ENCODE data around the gene PAXIP1. TPM values are rescaled to one million over a fixed set of nuclear protein-coding genes. Genes with fewer than 3 reads are reported as not detected.

PAXIP1 gene
- total RNA-seq, 2 donors from 2014 or later: 11.2 to 20.4 TPM

- intact Hi-C loops (cut with DNase I): no loop called here
- no peak overlapping the region for H3K9ac ChIP-seq (ENCODE audit: low read depth in 2 of 2, low read length in 2 of 2)
- TF ChIP-seq CTCF (IDR thresholded peaks at IDR 0.05): no peak
- no peak for DNase-seq
- no peaks in the 10 kb centered on the region for H3K36me3 ChIP-seq
- no peak overlapping the region for H3K27ac ChIP-seq
- H3K9me3 ChIP-seq: no peaks in the 10 kb centered on the region
- H3K4me3 ChIP-seq: no peak overlapping the region
- no peaks in the 10 kb centered on the region for H3K4me1 ChIP-seq
- H3K27me3 ChIP-seq: no peaks in the 10 kb centered on the region
Measured at GRCh38 chr7:154994996-154995395, 7.9 kb downstream of the PAXIP1 start.

- H3K4me3 ChIP-seq: no peak overlapping the region
- no peaks in the 10 kb centered on the region for H3K4me1 ChIP-seq
- TF ChIP-seq CTCF (IDR thresholded peaks at IDR 0.05): no peak
- H3K27ac ChIP-seq: no peak overlapping the region
- no peaks in the 10 kb centered on the region for H3K9me3 ChIP-seq
- no peak for DNase-seq
- intact Hi-C loops (cut with DNase I): no loop called here
- no peaks in the 10 kb centered on the region for H3K36me3 ChIP-seq
- H3K9ac ChIP-seq (ENCODE audit: low read depth in 2 of 2, low read length in 2 of 2): peak overlapping the region in 1 of 2 donors; percentile 12
- H3K27me3 ChIP-seq: no peaks in the 10 kb centered on the region
Measured at GRCh38 chr7:154990964-154991540, 11.9 kb downstream of the PAXIP1 start.

- TF ChIP-seq CTCF (IDR thresholded peaks at IDR 0.05): no peak
- no peak overlapping the region for H3K9ac ChIP-seq (ENCODE audit: low read depth in 2 of 2, low read length in 2 of 2)
- H3K27me3 ChIP-seq: no peaks in the 10 kb centered on the region
Measured at GRCh38 chr7:154987571-154987970, 15.4 kb downstream of the PAXIP1 start.

GRCh38 chr7:154986200-154986945, 16.6 kb downstream of the PAXIP1 start:
- Histone ChIP-seq H3K27me3 (no peaks in the 10 kb centered on the region), H3K36me3 (no peaks in the 10 kb centered on the region), H3K27ac (no peak overlapping the region), H3K4me3 (no peak overlapping the region), H3K9ac (ENCODE audit: low read depth in 2 of 2, low read length in 2 of 2) (no peak overlapping the region), H3K9me3 (no peaks in the 10 kb centered on the region), H3K4me1 (no peaks in the 10 kb centered on the region)
- DNase-seq: no peak
- intact Hi-C loops (cut with DNase I): no loop called here
- no peak for TF ChIP-seq CTCF (IDR thresholded peaks at IDR 0.05)

More at GRCh38 chr7:154987571-154987970, 15.4 kb downstream of the PAXIP1 start:
- no peaks in the 10 kb centered on the region for H3K4me1 ChIP-seq
- H3K9me3 ChIP-seq: no peaks in the 10 kb centered on the region
- H3K36me3 ChIP-seq: no peaks in the 10 kb centered on the region
- no peak for DNase-seq
- no peak overlapping the region for H3K27ac ChIP-seq
- intact Hi-C loops (cut with DNase I): no loop called here
- no peak overlapping the region for H3K4me3 ChIP-seq

- Histone ChIP-seq H3K9ac (ENCODE audit: low read depth in 2 of 2, low read length in 2 of 2) (no peak overlapping the region), H3K27ac (no peak overlapping the region), H3K27me3 (no peaks in the 10 kb centered on the region), H3K4me1 (no peaks in the 10 kb centered on the region), H3K4me3 (no peak overlapping the region), H3K9me3 (no peaks in the 10 kb centered on the region), H3K36me3 (no peaks in the 10 kb centered on the region)
- intact Hi-C loops (cut with DNase I): no loop called here
- DNase-seq: no peak
- no peak for TF ChIP-seq CTCF (IDR thresholded peaks at IDR 0.05)
Measured at GRCh38 chr7:154985230-154985629, 17.7 kb downstream of the PAXIP1 start.

Data from colonic mucosa (tissue), 4 donors.